Measurements from ENCODE around the gene LGALS4. TPM values are rescaled to one million over a fixed set of nuclear protein-coding genes. Genes with fewer than 3 reads are reported as not detected.
A peak's percentile ranks its signal among the peaks of the same experiment; 100 is the strongest.

The LGALS4 gene
- total and polyA plus RNA-seq, 9 of the 15 experiments (the other 6 are each of a cell fraction or from before 2014, with no cell fraction given) = 0.08 to 1.1 (median 0.30) TPM; not detected in 3

DNA sequence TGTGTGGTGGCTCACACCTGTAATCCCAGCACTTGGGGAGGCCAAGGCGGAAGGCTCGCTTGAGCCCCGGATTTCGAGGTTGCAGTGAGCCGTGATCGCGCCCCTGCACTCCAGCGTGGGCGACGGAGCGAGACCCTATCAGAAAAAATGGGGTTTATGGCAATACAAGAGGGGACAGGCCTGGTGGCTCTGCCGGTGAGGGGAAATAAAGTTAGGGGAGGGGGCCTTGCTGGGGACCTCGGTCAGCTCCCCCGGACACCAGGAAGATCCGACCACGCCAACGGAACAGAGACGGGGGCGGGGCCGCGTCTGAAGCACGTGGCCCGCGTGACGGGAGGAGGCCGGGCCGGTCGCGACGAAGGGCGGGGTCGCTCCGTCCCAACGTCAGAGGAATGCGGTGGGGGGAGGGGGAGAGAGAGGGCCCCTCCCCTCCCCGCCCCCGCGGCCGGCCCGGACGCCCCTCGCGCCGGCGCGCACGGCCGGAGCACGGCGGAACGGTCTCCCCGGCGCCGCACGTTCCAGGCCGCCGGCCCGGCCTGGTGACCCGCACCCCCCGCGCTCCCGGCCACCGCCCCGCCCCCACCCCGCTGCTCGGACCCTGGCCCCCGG, 39.0 kb upstream of the LGALS4 start (continued):
- TF ChIP-seq, protein P1, sequence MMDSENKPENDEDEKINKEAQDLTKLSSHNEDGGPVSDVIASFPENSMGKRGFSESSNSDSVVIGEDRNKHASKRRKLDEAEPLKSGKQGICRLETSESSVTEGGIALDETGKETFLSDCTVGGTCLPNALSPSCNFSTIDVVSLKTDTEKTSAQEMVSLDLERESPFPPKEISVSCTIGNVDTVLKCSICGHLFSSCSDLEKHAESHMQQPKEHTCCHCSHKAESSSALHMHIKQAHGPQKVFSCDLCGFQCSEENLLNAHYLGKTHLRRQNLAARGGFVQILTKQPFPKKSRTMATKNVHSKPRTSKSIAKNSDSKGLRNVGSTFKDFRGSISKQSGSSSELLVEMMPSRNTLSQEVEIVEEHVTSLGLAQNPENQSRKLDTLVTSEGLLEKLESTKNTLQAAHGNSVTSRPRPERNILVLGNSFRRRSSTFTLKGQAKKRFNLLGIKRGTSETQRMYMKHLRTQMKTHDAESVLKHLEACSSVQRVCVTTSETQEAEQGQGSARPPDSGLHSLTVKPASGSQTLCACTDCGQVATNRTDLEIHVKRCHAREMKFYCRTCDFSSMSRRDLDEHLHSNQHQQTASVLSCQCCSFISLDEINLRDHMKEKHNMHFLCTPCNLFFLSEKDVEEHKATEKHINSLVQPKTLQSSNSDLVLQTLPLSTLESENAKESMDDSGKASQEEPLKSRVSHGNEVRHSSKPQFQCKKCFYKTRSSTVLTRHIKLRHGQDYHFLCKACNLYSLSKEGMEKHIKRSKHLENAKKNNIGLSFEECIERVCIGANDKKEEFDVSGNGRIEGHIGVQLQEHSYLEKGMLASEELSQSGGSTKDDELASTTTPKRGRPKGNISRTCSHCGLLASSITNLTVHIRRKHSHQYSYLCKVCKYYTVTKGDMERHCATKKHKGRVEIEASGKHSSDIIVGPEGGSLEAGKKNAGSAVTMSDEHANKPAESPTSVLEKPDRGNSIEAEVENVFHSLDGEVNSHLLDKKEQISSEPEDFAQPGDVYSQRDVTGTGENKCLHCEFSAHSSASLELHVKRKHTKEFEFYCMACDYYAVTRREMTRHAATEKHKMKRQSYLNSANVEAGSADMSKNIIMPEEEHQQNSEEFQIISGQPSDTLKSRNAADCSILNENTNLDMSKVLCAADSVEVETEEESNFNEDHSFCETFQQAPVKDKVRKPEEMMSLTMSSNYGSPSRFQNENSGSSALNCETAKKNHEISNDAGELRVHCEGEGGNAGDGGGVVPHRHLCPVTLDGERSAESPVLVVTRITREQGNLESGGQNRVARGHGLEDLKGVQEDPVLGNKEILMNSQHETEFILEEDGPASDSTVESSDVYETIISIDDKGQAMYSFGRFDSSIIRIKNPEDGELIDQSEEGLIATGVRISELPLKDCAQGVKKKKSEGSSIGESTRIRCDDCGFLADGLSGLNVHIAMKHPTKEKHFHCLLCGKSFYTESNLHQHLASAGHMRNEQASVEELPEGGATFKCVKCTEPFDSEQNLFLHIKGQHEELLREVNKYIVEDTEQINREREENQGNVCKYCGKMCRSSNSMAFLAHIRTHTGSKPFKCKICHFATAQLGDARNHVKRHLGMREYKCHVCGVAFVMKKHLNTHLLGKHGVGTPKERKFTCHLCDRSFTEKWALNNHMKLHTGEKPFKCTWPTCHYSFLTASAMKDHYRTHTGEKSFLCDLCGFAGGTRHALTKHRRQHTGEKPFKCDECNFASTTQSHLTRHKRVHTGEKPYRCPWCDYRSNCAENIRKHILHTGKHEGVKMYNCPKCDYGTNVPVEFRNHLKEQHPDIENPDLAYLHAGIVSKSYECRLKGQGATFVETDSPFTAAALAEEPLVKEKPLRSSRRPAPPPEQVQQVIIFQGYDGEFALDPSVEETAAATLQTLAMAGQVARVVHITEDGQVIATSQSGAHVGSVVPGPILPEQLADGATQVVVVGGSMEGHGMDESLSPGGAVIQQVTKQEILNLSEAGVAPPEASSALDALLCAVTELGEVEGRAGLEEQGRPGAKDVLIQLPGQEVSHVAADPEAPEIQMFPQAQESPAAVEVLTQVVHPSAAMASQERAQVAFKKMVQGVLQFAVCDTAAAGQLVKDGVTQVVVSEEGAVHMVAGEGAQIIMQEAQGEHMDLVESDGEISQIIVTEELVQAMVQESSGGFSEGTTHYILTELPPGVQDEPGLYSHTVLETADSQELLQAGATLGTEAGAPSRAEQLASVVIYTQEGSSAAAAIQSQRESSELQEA (IDR thresholded peaks at IDR 0.05; ENCODE audit: low read depth) = no peak
- TF ChIP-seq TEAD1 (CRISPR knock-in tag; IDR thresholded peaks at IDR 0.05) = peak; percentile 84 to 98
- TF ChIP-seq NR2C2 (CRISPR knock-in tag; IDR thresholded peaks at IDR 0.05) = 0 out of 2 replicates have a peak, but pooled peaks have one; percentile 15
- no peak for TF ChIP-seq NR2C2 (tag; IDR thresholded peaks at IDR 0.05)
- peak; percentile 20; the same call in 1 of the 2 replicates for TF ChIP-seq ZNF324 (CRISPR knock-in tag; IDR thresholded peaks at IDR 0.05)
- TF ChIP-seq ZBTB17 (CRISPR knock-in tag; IDR thresholded peaks at IDR 0.05) = peak; percentile 58; the same call in 1 of the 2 replicates
- no peak for TF ChIP-seq ZNF347 (CRISPR knock-in tag; IDR thresholded peaks at IDR 0.05; ENCODE audit: low read depth)
- no peak for TF ChIP-seq SRSF9 (IDR thresholded peaks at IDR 0.05; ENCODE audit: borderline replicate concordance, low read depth, low read length)
- peak; percentile 42 for TF ChIP-seq ZFX (CRISPR knock-in tag; IDR thresholded peaks at IDR 0.05)
- TF ChIP-seq SMAD4 (CRISPR knock-in tag; conservative IDR thresholded peaks at IDR 0.05) = peak; percentile 57
- TF ChIP-seq ELF4 (CRISPR knock-in tag; IDR thresholded peaks at IDR 0.05) = no peak
- TF ChIP-seq MYC (IDR thresholded peaks at IDR 0.05; ENCODE audit: low read depth, low read length) = peak; percentile 98
- TF ChIP-seq MYC (CRISPR knock-in tag; IDR thresholded peaks at IDR 0.05; ENCODE audit: borderline replicate concordance, low read depth) = no peak
- TF ChIP-seq PHF8 (IDR thresholded peaks at IDR 0.05; ENCODE audit: borderline replicate concordance, low read length) = peak; percentile 58; the same call in 1 of the 2 replicates
- TF ChIP-seq ELF1 (tag; IDR thresholded peaks at IDR 0.05) = no peak; the same call in 1 of the 2 replicates
- TF ChIP-seq SP1 (CRISPR knock-in tag; IDR thresholded peaks at IDR 0.05) = peak; percentile 88
- TF ChIP-seq PHB2 (IDR thresholded peaks at IDR 0.05; ENCODE audit: low read depth) = no peak
- TF ChIP-seq, protein P2, sequence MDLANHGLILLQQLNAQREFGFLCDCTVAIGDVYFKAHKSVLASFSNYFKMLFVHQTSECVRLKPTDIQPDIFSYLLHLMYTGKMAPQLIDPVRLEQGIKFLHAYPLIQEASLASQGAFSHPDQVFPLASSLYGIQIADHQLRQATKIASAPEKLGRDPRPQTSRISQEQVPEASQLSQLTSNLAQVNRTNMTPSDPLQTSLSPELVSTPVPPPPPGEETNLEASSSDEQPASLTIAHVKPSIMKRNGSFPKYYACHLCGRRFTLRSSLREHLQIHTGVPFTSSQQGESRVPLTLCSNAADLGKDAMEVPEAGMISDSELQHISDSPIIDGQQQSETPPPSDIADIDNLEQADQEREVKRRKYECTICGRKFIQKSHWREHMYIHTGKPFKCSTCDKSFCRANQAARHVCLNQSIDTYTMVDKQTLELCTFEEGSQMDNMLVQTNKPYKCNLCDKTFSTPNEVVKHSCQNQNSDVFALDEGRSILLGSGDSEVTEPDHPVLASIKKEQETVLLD (IDR thresholded peaks at IDR 0.05) = peak; percentile 47; the same call in 1 of the 2 replicates
- no peak for TF ChIP-seq ETV6 (IDR thresholded peaks at IDR 0.05; ENCODE audit: borderline replicate concordance in 1 of 2, low read depth in 2 of 2, low read length in 1 of 2)
- no peak for TF ChIP-seq ETV6 (CRISPR knock-in tag; IDR thresholded peaks at IDR 0.05; ENCODE audit: borderline replicate concordance)
